ENCODE measurements around the gene CNTN4. TPM values are rescaled to one million over a fixed set of nuclear protein-coding genes. Genes with fewer than 3 reads are reported as not detected.

The CNTN4 gene
- total RNA-seq, 1 experiment from 2014 or later: 1.6 TPM

GRCh38 chr3:2544212-2544611 lies 445.5 kb downstream of the CNTN4 start:
- H3K27ac ChIP-seq (ENCODE audit: insufficient read length, low read depth, low read length): no peak overlapping the region
- no peak overlapping the region for H2BK120ac ChIP-seq (ENCODE audit: low read depth, low read length, poor library complexity, severe bottlenecking)
- H4K20me1 ChIP-seq (ENCODE audit: control insufficient read depth, insufficient read depth, insufficient read length): no peaks in the 10 kb centered on the region
- H3K9me3 ChIP-seq (ENCODE audit: control insufficient read depth, low read depth, low read length): no peaks in the 10 kb centered on the region
- Mint-ChIP-seq H3K27me3 (ENCODE audit: low read depth) (no peaks in the 10 kb centered on the region), H3K27ac (no peak overlapping the region), H3K36me3 (ENCODE audit: insufficient read depth in 1 of 3, low read depth in 3 of 3) (peaks cover 0 to 1% (median 0%) of the 10 kb centered on the region in 3 experiments; a peak in 1 of 7 replicates), H3K4me1 (no peaks in the 10 kb centered on the region), H3K9me3 (peaks cover 0 to 6% of the 10 kb centered on the region in 2 experiments; a peak in 1 of 5 replicates), H3K4me3 (no peak overlapping the region)
- H2AK5ac ChIP-seq (ENCODE audit: insufficient read length, low read length): no peak overlapping the region
- H3K4ac ChIP-seq (ENCODE audit: low read depth, low read length): no peak overlapping the region
- no peak overlapping the region for H3K23ac ChIP-seq (ENCODE audit: insufficient read length, low read depth, low read length)
- no peak overlapping the region for H3K4me2 ChIP-seq (ENCODE audit: insufficient read depth, insufficient read length, low read length)
- no CpG with 5 or more reads among the region's 2 CpGs for WGBS (ENCODE audit: extremely low coverage, insufficient read length, low lambda C conversion rate)
- H3K9ac ChIP-seq (ENCODE audit: extremely low read depth, insufficient read length, low read length): no peak overlapping the region
- no peak overlapping the region for H3K18ac ChIP-seq (ENCODE audit: insufficient read length, low read depth, low read length)
- no peaks in the 10 kb centered on the region for H3K27me3 ChIP-seq (ENCODE audit: insufficient read depth, low read length)
- TF ChIP-seq, protein P1, sequence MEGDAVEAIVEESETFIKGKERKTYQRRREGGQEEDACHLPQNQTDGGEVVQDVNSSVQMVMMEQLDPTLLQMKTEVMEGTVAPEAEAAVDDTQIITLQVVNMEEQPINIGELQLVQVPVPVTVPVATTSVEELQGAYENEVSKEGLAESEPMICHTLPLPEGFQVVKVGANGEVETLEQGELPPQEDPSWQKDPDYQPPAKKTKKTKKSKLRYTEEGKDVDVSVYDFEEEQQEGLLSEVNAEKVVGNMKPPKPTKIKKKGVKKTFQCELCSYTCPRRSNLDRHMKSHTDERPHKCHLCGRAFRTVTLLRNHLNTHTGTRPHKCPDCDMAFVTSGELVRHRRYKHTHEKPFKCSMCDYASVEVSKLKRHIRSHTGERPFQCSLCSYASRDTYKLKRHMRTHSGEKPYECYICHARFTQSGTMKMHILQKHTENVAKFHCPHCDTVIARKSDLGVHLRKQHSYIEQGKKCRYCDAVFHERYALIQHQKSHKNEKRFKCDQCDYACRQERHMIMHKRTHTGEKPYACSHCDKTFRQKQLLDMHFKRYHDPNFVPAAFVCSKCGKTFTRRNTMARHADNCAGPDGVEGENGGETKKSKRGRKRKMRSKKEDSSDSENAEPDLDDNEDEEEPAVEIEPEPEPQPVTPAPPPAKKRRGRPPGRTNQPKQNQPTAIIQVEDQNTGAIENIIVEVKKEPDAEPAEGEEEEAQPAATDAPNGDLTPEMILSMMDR (conservative IDR thresholded peaks at IDR 0.05): no peak
- no peak overlapping the region for H3T11ph ChIP-seq (ENCODE audit: low read length)
- no peak overlapping the region for H4K8ac ChIP-seq (replicated peaks; ENCODE audit: insufficient read length, low read depth, low read length)
- H3K4me1 ChIP-seq (ENCODE audit: insufficient read depth, low read length): no peaks in the 10 kb centered on the region
- no peaks in the 10 kb centered on the region for H3K79me2 ChIP-seq (ENCODE audit: insufficient read depth, low read length)
- no peak overlapping the region for H4K5ac ChIP-seq (ENCODE audit: insufficient read length, low read depth, low read length)
- no peaks in the 10 kb centered on the region for H3K79me1 ChIP-seq (ENCODE audit: insufficient read depth, low read depth, low read length, poor library complexity, severe bottlenecking)
- no peak for DNase-seq
- no peak overlapping the region for H2AFZ ChIP-seq (ENCODE audit: low read length)
- no peak overlapping the region for H3K14ac ChIP-seq (ENCODE audit: insufficient read depth, low read length)
- H2BK5ac ChIP-seq (ENCODE audit: insufficient read length, low read length): no peak overlapping the region
- no peak overlapping the region for H2BK20ac ChIP-seq (ENCODE audit: low read depth, low read length, poor library complexity, severe bottlenecking)
- no peak overlapping the region for H2BK12ac ChIP-seq (ENCODE audit: insufficient read length, low read depth, low read length)
- H3K23me2 ChIP-seq (ENCODE audit: insufficient read length, low read depth, low read length, poor library complexity, severe bottlenecking): no peaks in the 10 kb centered on the region
- no peak overlapping the region for H4K91ac ChIP-seq (ENCODE audit: insufficient read length, low read depth, low read length)
- no peak overlapping the region for H2BK15ac ChIP-seq (ENCODE audit: low read depth, low read length)
- no peak overlapping the region for H3K56ac ChIP-seq (ENCODE audit: insufficient read length, low read depth, low read length)

Measured in H9 (cell line).